Measurements from ENCODE around the gene CYP4V2. TPM values are rescaled to one million over a fixed set of nuclear protein-coding genes. Genes with fewer than 3 reads are reported as not detected.

The CYP4V2 gene
- total RNA-seq, 1 donor from 2014 or later = 10.0 TPM

GRCh38 chr4:186196063-186196462 is 4.7 kb downstream of the CYP4V2 start:
- no peak overlapping the region for H3K27ac Mint-ChIP-seq (ENCODE audit: unreplicated experiment)
- peaks cover 7% of the 10 kb centered on the region for H3K27me3 Mint-ChIP-seq (ENCODE audit: unreplicated experiment)
- no peak overlapping the region for H3K4me3 Mint-ChIP-seq (ENCODE audit: unreplicated experiment)

DNA sequence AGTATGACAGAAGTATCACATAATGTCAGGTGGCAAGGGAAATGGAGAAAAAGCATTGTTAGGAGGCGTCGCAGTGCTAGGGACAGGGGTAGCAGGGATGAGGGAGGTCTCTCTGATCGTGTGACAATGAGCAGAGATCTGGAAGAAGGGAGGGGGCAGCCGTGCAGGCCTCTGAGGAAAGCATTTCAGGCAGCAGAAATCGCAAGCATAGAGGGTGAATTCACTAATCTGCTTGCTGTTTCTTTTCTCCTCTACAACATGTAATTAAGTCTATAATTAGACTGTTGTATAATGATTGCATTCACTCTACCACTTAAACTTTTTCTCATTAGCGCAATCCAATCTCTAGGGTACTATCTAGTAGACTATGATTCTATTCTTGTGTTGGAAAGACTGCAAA is 9.1 kb downstream of the CYP4V2 start:
- H3K27ac Mint-ChIP-seq (ENCODE audit: unreplicated experiment) = no peak overlapping the region
- no peaks in the 10 kb centered on the region for H3K36me3 Mint-ChIP-seq (ENCODE audit: unreplicated experiment)
- peaks cover 3% of the 10 kb centered on the region for H3K9me3 Mint-ChIP-seq (ENCODE audit: unreplicated experiment)
- peaks cover 3% of the 10 kb centered on the region for H3K4me1 Mint-ChIP-seq (ENCODE audit: low read depth, unreplicated experiment)
- no peak overlapping the region for H3K4me3 Mint-ChIP-seq (ENCODE audit: unreplicated experiment)
- no peak for DNase-seq
- TF ChIP-seq, protein P1, sequence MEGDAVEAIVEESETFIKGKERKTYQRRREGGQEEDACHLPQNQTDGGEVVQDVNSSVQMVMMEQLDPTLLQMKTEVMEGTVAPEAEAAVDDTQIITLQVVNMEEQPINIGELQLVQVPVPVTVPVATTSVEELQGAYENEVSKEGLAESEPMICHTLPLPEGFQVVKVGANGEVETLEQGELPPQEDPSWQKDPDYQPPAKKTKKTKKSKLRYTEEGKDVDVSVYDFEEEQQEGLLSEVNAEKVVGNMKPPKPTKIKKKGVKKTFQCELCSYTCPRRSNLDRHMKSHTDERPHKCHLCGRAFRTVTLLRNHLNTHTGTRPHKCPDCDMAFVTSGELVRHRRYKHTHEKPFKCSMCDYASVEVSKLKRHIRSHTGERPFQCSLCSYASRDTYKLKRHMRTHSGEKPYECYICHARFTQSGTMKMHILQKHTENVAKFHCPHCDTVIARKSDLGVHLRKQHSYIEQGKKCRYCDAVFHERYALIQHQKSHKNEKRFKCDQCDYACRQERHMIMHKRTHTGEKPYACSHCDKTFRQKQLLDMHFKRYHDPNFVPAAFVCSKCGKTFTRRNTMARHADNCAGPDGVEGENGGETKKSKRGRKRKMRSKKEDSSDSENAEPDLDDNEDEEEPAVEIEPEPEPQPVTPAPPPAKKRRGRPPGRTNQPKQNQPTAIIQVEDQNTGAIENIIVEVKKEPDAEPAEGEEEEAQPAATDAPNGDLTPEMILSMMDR (IDR thresholded peaks at IDR 0.05; ENCODE audit: partially characterized antibody, unreplicated experiment) = no peak
- H3K27me3 Mint-ChIP-seq (ENCODE audit: unreplicated experiment) = peaks cover 3% of the 10 kb centered on the region

More at GRCh38 chr4:186196063-186196462, 4.7 kb downstream of the CYP4V2 start:
- Mint-ChIP-seq H3K36me3 (ENCODE audit: unreplicated experiment) (no peaks in the 10 kb centered on the region), H3K4me1 (ENCODE audit: low read depth, unreplicated experiment) (peaks cover 13% of the 10 kb centered on the region), H3K9me3 (ENCODE audit: unreplicated experiment) (peaks cover 9% of the 10 kb centered on the region)
- TF ChIP-seq, protein P1 (IDR thresholded peaks at IDR 0.05; ENCODE audit: partially characterized antibody, unreplicated experiment) = no peak
- DNase-seq = no peak

DNA sequence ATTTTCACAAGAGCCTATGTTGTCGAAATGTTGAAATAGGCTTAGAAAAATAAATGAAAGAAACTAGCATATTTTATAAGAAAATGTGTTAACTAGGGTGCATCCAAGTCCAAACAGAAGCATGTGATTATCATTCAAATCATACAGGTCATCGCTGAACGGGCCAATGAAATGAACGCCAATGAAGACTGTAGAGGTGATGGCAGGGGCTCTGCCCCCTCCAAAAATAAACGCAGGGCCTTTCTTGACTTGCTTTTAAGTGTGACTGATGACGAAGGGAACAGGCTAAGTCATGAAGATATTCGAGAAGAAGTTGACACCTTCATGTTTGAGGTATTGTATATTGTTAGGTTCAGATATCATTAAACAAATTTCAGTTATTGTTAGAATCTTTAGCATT is 9.6 kb downstream of the CYP4V2 start:
- Mint-ChIP-seq H3K4me3 (ENCODE audit: unreplicated experiment) (no peak overlapping the region), H3K27ac (ENCODE audit: unreplicated experiment) (no peak overlapping the region), H3K9me3 (ENCODE audit: unreplicated experiment) (peaks cover 3% of the 10 kb centered on the region), H3K27me3 (ENCODE audit: unreplicated experiment) (peaks cover 3% of the 10 kb centered on the region), H3K36me3 (ENCODE audit: unreplicated experiment) (no peaks in the 10 kb centered on the region), H3K4me1 (ENCODE audit: low read depth, unreplicated experiment) (peaks cover 3% of the 10 kb centered on the region)
- DNase-seq = no peak
- TF ChIP-seq, protein P1 (IDR thresholded peaks at IDR 0.05; ENCODE audit: partially characterized antibody, unreplicated experiment) = no peak

DNA sequence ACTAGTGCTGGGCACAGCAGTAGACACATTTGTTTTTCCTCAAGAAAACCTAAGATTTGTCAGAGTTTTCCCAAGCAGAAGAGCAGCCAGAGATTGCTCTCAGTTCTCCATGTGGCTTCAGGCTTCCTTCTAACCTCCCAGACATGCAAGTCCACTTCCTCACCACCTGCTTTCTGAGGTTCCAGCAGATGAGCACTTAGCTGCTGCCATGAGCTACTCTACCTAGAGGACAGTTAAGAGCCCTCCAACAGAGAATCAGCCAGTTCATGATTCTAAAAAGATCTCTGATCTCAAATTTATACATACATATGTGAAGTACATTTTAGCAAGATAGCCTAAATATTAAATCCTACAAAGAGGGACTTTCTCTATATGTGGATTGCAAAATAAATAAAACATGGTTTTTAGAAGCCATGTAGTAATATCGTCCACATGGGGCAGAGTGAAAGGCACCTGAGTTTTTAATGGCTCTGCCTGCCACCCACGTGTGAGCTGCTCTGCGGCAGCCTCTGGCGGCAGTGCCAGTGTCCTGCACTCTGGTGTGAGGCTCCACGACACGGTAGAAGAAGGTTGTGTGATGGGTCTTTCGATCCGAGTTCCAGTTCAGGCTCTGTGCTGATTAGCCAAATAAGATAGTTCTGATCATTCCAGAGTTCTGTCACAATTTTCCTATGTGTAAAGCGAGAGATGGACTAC is 10.3 kb downstream of the CYP4V2 start:
- H3K9me3 Mint-ChIP-seq (ENCODE audit: unreplicated experiment) = peaks cover 3% of the 10 kb centered on the region
- DNase-seq = peak; percentile 40
- no peak overlapping the region for H3K27ac Mint-ChIP-seq (ENCODE audit: unreplicated experiment)
- TF ChIP-seq, protein P1 (IDR thresholded peaks at IDR 0.05; ENCODE audit: partially characterized antibody, unreplicated experiment) = peak; percentile 28
- H3K4me3 Mint-ChIP-seq (ENCODE audit: unreplicated experiment) = no peak overlapping the region
- peaks cover 5% of the 10 kb centered on the region for H3K27me3 Mint-ChIP-seq (ENCODE audit: unreplicated experiment)
- H3K4me1 Mint-ChIP-seq (ENCODE audit: low read depth, unreplicated experiment) = peaks cover 3% of the 10 kb centered on the region
- H3K36me3 Mint-ChIP-seq (ENCODE audit: unreplicated experiment) = no peaks in the 10 kb centered on the region

DNA sequence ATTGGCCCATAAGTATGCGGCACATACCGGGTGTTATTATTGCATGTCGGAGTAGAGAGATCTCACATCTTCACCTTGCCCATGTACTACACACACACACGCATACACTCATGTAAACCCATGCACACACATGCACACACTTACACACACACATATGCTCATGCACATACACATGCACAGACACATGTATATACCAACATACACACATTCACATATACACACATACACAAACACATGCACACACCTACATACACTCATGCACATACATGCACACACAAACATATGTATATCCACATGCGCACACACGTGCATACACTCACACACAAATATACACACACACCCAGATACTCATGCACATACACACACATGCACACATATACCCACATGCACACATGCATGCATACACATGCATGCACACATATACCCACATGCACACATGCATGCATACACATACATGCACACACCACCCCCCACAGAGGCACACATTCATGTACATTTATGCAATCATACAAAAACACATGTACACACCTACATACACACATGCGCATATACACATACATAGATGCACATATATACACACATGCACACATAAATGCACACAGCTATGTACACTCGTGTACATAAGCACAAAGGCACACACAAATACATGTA is 11.2 kb downstream of the CYP4V2 start:
- Mint-ChIP-seq H3K27ac (ENCODE audit: unreplicated experiment) (no peak overlapping the region), H3K27me3 (ENCODE audit: unreplicated experiment) (peaks cover 5% of the 10 kb centered on the region), H3K4me1 (ENCODE audit: low read depth, unreplicated experiment) (peaks cover 3% of the 10 kb centered on the region), H3K9me3 (ENCODE audit: unreplicated experiment) (peaks cover 3% of the 10 kb centered on the region), H3K4me3 (ENCODE audit: unreplicated experiment) (no peak overlapping the region), H3K36me3 (ENCODE audit: unreplicated experiment) (no peaks in the 10 kb centered on the region)
- no peak for DNase-seq
- TF ChIP-seq, protein P1 (IDR thresholded peaks at IDR 0.05; ENCODE audit: partially characterized antibody, unreplicated experiment) = no peak
